DMS79 treated with DMSO at 0.1 percent for 48 hours (cell line): Measurements from ENCODE around the gene MAT2B.

Experiments used
- DNase-seq: peaks from one replicate; lab custom pipeline; 2025; lab: John Stamatoyannopoulos, UW

MAT2B gene

GRCh38 chr5:163551156-163551555 is 45.7 kb downstream of the MAT2B start:
- no peak for DNase-seq

- DNase-seq, result no peak
Measured at GRCh38 chr5:163552536-163552935, 47.1 kb downstream of the MAT2B start.

GRCh38 chr5:163561339-163561738 is 55.9 kb downstream of the MAT2B start:
- DNase-seq, result no peak

- no peak for DNase-seq
Measured at GRCh38 chr5:163562071-163562470, 56.7 kb downstream of the MAT2B start.

GRCh38 chr5:163563112-163563511 is 57.7 kb downstream of the MAT2B start:
- no peak for DNase-seq

- no peak for DNase-seq
Measured at GRCh38 chr5:163563880-163564279, 58.5 kb downstream of the MAT2B start.

- no peak for DNase-seq
Measured at GRCh38 chr5:163564321-163564938, 59.0 kb downstream of the MAT2B start.

- no peak for DNase-seq
Measured at GRCh38 chr5:163565492-163565891, 60.1 kb downstream of the MAT2B start.

GRCh38 chr5:163565931-163566608 is 60.7 kb downstream of the MAT2B start:
- DNase-seq, result no peak

GRCh38 chr5:163566678-163567077 is 61.3 kb downstream of the MAT2B start:
- DNase-seq, result no peak

GRCh38 chr5:163567811-163568210 is 62.4 kb downstream of the MAT2B start:
- DNase-seq, result no peak
